ENCODE data around the gene SPC25.

DNA sequence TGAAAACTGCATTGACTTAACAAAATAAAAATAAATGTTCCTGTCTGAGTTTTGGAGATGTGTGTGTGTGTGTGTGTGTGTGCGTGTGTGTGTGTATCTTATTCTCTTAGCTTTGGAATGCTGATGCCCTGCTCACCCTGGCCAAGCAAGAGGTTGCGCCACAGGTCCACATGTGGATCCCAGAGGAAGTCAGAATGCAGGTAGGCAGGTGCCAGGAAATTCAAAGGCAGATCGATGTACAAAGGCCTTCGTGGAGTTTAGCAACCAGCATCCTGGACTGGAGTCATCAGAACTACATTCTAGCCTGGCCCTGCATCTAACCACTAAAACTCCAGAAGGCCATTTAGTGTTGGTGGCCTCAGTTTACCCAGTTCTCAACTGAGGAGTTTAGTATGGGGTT lies 23.3 kb upstream of the SPC25 start:
- TF ChIP-seq EZH2 (conservative IDR thresholded peaks at IDR 0.05; ENCODE audit: low read depth, low read length) = no peak
- no peak for TF ChIP-seq ZBTB21 (CRISPR knock-in tag; IDR thresholded peaks at IDR 0.05)
- TF ChIP-seq ZFP36L1 (CRISPR knock-in tag; IDR thresholded peaks at IDR 0.05) = no peak
- no peak for TF ChIP-seq NFIB (CRISPR knock-in tag; IDR thresholded peaks at IDR 0.05; ENCODE audit: borderline replicate concordance)
- no peak for TF ChIP-seq SP1 (IDR thresholded peaks at IDR 0.05)
- no peak for TF ChIP-seq SP1 (CRISPR knock-in tag; IDR thresholded peaks at IDR 0.05)
- no peak for TF ChIP-seq ZNF3 (CRISPR knock-in tag; IDR thresholded peaks at IDR 0.05)
- no peak for TF ChIP-seq FOXK1 (CRISPR knock-in tag; IDR thresholded peaks at IDR 0.05; ENCODE audit: borderline replicate concordance, low read depth)
- no peak for TF ChIP-seq SNAI1 (CRISPR knock-in tag; IDR thresholded peaks at IDR 0.05; ENCODE audit: borderline replicate concordance)
- TF ChIP-seq CEBPB (IDR thresholded peaks at IDR 0.05; ENCODE audit: borderline replicate concordance, low read depth, low read length) = peak; percentile 56
- no peak for TF ChIP-seq AHR (CRISPR knock-in tag; IDR thresholded peaks at IDR 0.05)
- TF ChIP-seq JUNB (CRISPR knock-in tag; IDR thresholded peaks at IDR 0.05; ENCODE audit: borderline replicate concordance) = no peak
- TF ChIP-seq, protein P1, sequence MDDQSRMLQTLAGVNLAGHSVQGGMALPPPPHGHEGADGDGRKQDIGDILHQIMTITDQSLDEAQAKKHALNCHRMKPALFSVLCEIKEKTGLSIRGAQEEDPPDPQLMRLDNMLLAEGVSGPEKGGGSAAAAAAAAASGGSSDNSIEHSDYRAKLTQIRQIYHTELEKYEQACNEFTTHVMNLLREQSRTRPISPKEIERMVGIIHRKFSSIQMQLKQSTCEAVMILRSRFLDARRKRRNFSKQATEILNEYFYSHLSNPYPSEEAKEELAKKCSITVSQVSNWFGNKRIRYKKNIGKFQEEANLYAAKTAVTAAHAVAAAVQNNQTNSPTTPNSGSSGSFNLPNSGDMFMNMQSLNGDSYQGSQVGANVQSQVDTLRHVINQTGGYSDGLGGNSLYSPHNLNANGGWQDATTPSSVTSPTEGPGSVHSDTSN (CRISPR knock-in tag; IDR thresholded peaks at IDR 0.05; ENCODE audit: borderline replicate concordance) = no peak

All from HepG2 (cell line).